ENCODE results near the gene SLC25A43. TPM values are rescaled to one million over a fixed set of nuclear protein-coding genes. Genes with fewer than 3 reads are reported as not detected.
"Not testable (repeated sequence)": the region's sequence is repeated elsewhere in the genome, so short reads cannot be mapped to it uniquely, and the experiment has no call there.

The SLC25A43 gene
- total RNA-seq, 1 donor from 2014 or later: 16.1 TPM

DNA sequence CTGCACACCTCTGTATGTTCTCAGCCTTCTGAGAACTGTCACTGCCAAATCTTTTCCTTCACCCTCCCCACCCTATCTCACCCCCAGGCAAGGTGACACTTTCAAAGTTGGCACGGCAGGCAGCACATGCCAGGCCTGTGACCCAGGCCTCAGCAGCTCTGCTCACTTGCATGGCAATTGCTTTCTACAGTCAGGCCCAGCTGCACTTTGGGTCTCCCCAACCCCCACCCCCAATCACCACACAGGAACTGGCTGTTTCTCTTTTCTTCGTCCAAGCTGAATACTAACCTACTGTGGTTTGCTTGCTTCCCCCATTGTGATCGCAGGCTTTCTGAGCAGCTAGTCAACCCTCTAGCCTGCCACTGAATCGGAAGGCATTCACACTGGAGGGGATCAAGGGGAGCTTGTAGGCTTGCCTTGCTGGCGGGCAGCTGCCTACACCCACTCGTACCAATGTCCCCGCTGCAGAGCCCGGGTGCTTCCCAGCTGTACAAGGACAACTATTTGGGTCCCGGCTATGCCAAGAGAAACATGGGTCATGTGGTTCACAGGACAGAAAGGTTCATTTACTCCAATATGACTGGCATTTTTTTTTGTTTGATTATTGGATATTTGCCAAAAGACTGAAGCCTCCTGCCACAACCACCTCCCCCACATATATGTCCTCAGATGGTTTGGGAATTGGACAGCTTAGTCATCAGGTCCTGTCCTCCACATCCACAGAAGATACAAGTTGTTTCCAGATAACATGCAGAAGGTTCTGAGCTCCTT, 28.1 kb downstream of the SLC25A43 start:
- H3K27ac Mint-ChIP-seq (ENCODE audit: unreplicated experiment): peak overlapping the region; percentile 87
- no peak for DNase-seq (ENCODE audit: low spot score)

DNA sequence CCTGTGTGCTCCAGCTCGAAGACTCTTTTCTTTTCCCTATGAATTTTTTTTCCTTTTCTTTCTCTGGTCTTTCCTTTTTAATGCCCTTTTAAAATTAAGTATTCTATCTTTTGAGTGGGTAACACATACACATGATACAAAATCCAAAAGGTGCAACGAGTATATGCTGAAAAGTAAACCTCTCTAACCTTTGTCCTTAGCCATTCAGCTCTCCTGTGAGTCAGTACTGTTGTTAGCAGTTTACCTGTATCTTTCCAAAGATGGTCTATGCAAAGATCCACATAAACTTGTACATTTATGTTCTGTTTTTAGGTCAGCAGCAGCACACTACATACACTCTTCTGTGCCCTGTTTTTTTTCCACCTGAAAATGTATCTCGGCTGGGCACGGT, 28.7 kb downstream of the SLC25A43 start:
- TF ChIP-seq, protein P1, sequence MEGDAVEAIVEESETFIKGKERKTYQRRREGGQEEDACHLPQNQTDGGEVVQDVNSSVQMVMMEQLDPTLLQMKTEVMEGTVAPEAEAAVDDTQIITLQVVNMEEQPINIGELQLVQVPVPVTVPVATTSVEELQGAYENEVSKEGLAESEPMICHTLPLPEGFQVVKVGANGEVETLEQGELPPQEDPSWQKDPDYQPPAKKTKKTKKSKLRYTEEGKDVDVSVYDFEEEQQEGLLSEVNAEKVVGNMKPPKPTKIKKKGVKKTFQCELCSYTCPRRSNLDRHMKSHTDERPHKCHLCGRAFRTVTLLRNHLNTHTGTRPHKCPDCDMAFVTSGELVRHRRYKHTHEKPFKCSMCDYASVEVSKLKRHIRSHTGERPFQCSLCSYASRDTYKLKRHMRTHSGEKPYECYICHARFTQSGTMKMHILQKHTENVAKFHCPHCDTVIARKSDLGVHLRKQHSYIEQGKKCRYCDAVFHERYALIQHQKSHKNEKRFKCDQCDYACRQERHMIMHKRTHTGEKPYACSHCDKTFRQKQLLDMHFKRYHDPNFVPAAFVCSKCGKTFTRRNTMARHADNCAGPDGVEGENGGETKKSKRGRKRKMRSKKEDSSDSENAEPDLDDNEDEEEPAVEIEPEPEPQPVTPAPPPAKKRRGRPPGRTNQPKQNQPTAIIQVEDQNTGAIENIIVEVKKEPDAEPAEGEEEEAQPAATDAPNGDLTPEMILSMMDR (IDR thresholded peaks at IDR 0.05): no peak
- no peak for DNase-seq (ENCODE audit: low spot score)
- Mint-ChIP-seq H3K36me3 (ENCODE audit: low read depth) (no peaks in the 10 kb centered on the region), H3K4me1 (ENCODE audit: low read depth) (peaks cover 27% of the 10 kb centered on the region), H3K27me3 (ENCODE audit: low read depth) (no peaks in the 10 kb centered on the region), H3K4me3 (ENCODE audit: unreplicated experiment) (no peak overlapping the region), H3K27ac (ENCODE audit: unreplicated experiment) (peak overlapping the region; percentile 87), H3K9me3 (ENCODE audit: low read depth) (no peaks in the 10 kb centered on the region)

More for the DNA sequence above, 28.1 kb downstream of the SLC25A43 start:
- Mint-ChIP-seq H3K4me3 (ENCODE audit: unreplicated experiment) (peak overlapping the region; percentile 2), H3K27me3 (ENCODE audit: low read depth) (no peaks in the 10 kb centered on the region), H3K9me3 (ENCODE audit: low read depth) (no peaks in the 10 kb centered on the region), H3K4me1 (ENCODE audit: low read depth) (peaks cover 27% of the 10 kb centered on the region), H3K36me3 (ENCODE audit: low read depth) (no peaks in the 10 kb centered on the region)
- TF ChIP-seq, protein P1 (IDR thresholded peaks at IDR 0.05): no peak

DNA sequence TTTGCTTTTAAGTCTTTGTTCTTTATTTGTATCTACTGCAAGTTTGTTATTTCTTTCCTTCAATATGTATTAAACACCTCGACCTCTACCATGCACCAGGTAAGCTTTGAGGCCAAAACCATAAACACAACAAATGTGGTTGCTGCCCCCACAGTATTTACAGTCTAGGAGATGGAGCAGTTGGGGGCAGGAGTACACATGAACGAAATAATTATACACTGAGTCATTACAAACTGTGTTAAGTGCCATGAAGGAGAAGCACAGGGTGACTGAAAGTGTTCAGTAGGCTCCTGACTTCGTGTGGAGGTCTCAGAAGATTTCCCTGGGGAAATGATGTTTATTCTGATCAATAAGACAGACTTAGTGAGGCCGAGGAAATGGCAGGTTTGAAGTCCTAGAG, 30.3 kb downstream of the SLC25A43 start:
- no peak overlapping the region for H3K4me3 Mint-ChIP-seq (ENCODE audit: unreplicated experiment)
- H3K27me3 Mint-ChIP-seq (ENCODE audit: low read depth): no peaks in the 10 kb centered on the region
- H3K27ac Mint-ChIP-seq (ENCODE audit: unreplicated experiment): no peak overlapping the region
- peaks cover 7% of the 10 kb centered on the region for H3K9me3 Mint-ChIP-seq (ENCODE audit: low read depth)
- no peak for DNase-seq (ENCODE audit: low spot score)
- TF ChIP-seq, protein P1 (IDR thresholded peaks at IDR 0.05): no peak
- H3K36me3 Mint-ChIP-seq (ENCODE audit: low read depth): peaks cover 2% of the 10 kb centered on the region
- H3K4me1 Mint-ChIP-seq (ENCODE audit: low read depth): peaks cover 27% of the 10 kb centered on the region

DNA sequence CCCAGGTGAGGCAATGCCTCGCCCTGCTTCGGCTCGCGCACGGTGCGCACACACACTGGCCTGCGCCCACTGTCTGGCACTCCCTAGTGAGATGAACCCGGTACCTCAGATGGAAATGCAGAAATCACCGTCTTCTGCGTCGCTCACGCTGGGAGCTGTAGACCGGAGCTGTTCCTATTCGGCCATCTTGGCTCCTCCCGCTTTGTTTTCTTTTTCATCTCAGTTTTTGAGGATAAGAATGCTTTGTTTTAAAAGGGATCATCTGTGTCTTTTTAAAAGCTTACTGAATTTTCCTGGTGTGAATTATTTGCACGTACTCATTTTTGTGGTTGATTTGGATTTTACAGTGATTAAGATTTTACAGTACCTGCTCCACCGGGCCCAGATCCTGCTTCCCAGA, 42.2 kb downstream of the SLC25A43 start:
- peak overlapping the region; percentile 9 for H3K4me3 Mint-ChIP-seq (ENCODE audit: unreplicated experiment)
- not testable (repeated sequence) for DNase-seq (ENCODE audit: low spot score); H3K9me3 Mint-ChIP-seq (ENCODE audit: low read depth); H3K36me3 Mint-ChIP-seq (ENCODE audit: low read depth); H3K4me1 Mint-ChIP-seq (ENCODE audit: low read depth); H3K27me3 Mint-ChIP-seq (ENCODE audit: low read depth); H3K27ac Mint-ChIP-seq (ENCODE audit: unreplicated experiment)

DNA sequence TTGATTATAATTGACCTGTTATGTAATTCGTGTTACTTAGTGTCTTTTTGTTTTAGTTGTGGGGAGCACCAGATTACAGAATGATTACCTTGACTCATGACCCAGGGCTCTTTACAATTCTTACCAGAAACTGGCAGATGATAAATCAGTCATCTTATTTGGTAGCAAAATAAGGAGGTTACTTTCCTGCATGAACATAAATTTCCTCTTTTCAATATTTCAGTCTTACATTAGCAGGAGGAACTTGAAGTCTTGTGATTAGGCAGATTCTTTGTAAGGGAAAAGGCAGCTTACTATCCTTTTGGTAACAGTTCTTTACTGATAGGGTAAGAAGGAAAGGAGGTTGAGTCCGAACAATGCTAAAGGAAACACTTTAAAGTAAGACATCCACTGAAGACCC, 43.1 kb downstream of the SLC25A43 start:
- Mint-ChIP-seq H3K27ac (ENCODE audit: unreplicated experiment) (no peak overlapping the region), H3K27me3 (ENCODE audit: low read depth) (no peaks in the 10 kb centered on the region)

More for the DNA sequence above, 43.1 kb downstream of the SLC25A43 start:
- no peak for DNase-seq (ENCODE audit: low spot score)
- Mint-ChIP-seq H3K36me3 (ENCODE audit: low read depth) (no peaks in the 10 kb centered on the region), H3K9me3 (ENCODE audit: low read depth) (peaks cover 3% of the 10 kb centered on the region), H3K4me3 (ENCODE audit: unreplicated experiment) (no peak overlapping the region), H3K4me1 (ENCODE audit: low read depth) (no peaks in the 10 kb centered on the region)
- TF ChIP-seq, protein P1 (IDR thresholded peaks at IDR 0.05): no peak

Measured in chondrocyte (in vitro differentiated cells).